Loucy (cell line): ENCODE results near the gene MX2.

Experiments
- H2AFZ ChIP-seq: fragments of 200-600 bp; sonication (generic); 2 replicates; pipeline ENCODE4 v1.6.0; 2016; ENCODE audit warnings: antibody characterized with exemption, mild to moderate bottlenecking, low read length, moderate library complexity
- H3F3A ChIP-seq: fragments of 200-600 bp; 2 replicates; pipeline ENCODE4 v1.6.0; 2016; ENCODE audit warnings: antibody characterized with exemption, low read depth, mild to moderate bottlenecking
- H3K27me3 ChIP-seq: fragments of 200-600 bp; sonication (generic); 2 replicates; pipeline ENCODE4 v1.6.1; 2014; ENCODE audit warnings: low read length, mild to moderate bottlenecking; ENCODE audit not compliant: insufficient read depth, poor library complexity, severe bottlenecking
- H3K36me3 ChIP-seq: fragments of 200-600 bp; sonication (generic); 2 replicates; pipeline ENCODE4 v1.6.1; 2016; ENCODE audit warnings: low read length; ENCODE audit not compliant: insufficient read depth
- H3K4me1 ChIP-seq: fragments of 200-600 bp; sonication (generic); 2 replicates; pipeline ENCODE4 v1.5.1; 2014; ENCODE audit warnings: low read length, mild to moderate bottlenecking; ENCODE audit not compliant: insufficient read depth, poor library complexity, severe bottlenecking
- H3K4me2 ChIP-seq: fragments of 200-600 bp; sonication (generic); 2 replicates; pipeline ENCODE4 v1.6.0; 2014; ENCODE audit warnings: antibody characterized with exemption, low read length, low read depth, mild to moderate bottlenecking; ENCODE audit not compliant: poor library complexity, severe bottlenecking
- H3K4me3 ChIP-seq: fragments of 200-600 bp; sonication (generic); 2 replicates; pipeline ENCODE4 v1.5.1; 2014; ENCODE audit warnings: low read length, mild to moderate bottlenecking, mixed read lengths; ENCODE audit not compliant: poor library complexity, severe bottlenecking
- H3K79me2 ChIP-seq: fragments of 200-600 bp; sonication (generic); 2 replicates; pipeline ENCODE4 v1.6.1; 2014; ENCODE audit warnings: low read length; ENCODE audit not compliant: insufficient read depth
- H3K9ac ChIP-seq: fragments of 200-600 bp; sonication (generic); 2 replicates; pipeline ENCODE4 v1.6.0; 2014; ENCODE audit warnings: mild to moderate bottlenecking, low read depth, low read length, moderate library complexity; ENCODE audit not compliant: poor library complexity, severe bottlenecking
- H3K9me2 ChIP-seq: fragments of 200-600 bp; sonication (generic); replicated peaks from 2 replicates; pipeline ENCODE4 v1.6.1; 2016; ENCODE audit warnings: low read depth, low read length, mixed read lengths
- H3K9me3 ChIP-seq: fragments of 200-600 bp; sonication (generic); 2 replicates; pipeline ENCODE4 v1.6.1; 2014; ENCODE audit warnings: mild to moderate bottlenecking, antibody characterized with exemption, low read length, low read depth; ENCODE audit not compliant: insufficient read depth
- H4K20me1 ChIP-seq: fragments of 200-600 bp; sonication (generic); 2 replicates; pipeline ENCODE4 v1.6.0; 2014; ENCODE audit warnings: antibody characterized with exemption, low read length, mild to moderate bottlenecking; ENCODE audit not compliant: insufficient read depth, poor library complexity, severe bottlenecking
- EZH2phosphoT487 ChIP-seq: fragments of 200-600 bp; IDR thresholded peaks from 2 replicates; pipeline ENCODE4 v1.6.1; 2018; ENCODE audit warnings: antibody characterized with exemption, mild to moderate bottlenecking, moderate library complexity, borderline replicate concordance
- TF ChIP-seq, protein P1 (sequence below): fragments of 200-600 bp; sonication (generic); conservative IDR thresholded peaks from 2 replicates; pipeline ENCODE4 v1.5.1; 2014; ENCODE audit warnings: mild to moderate bottlenecking, antibody characterized with exemption, low read length

Gene MX2

DNA sequence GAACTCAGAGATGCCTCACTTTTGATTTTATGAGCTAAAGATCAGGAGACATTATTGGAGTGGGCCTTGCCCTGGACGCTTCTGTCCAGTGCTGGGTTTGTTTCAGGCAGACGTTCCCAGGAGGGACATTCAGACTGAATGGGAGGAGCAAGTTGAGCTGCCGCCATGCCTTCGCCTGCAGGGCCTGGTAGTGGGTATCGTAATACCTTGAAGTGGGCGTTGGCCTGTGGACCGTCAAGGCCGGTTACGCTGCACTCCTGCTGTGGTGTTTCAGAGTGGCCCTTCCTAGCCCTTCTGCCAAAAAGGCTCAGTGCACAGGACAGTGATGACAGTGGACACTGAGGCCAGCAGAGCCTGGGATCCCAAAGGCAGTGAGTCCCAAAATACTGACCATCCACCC is 43.6 kb upstream of the MX2 start:
- Histone ChIP-seq H3K27me3 (no peaks in the 10 kb centered on the region), H4K20me1 (no peaks in the 10 kb centered on the region), H2AFZ (no peak overlapping the region), H3K36me3 (no peaks in the 10 kb centered on the region), H3K4me1 (no peaks in the 10 kb centered on the region), H3F3A (no peaks in the 10 kb centered on the region), H3K9me3 (no peaks in the 10 kb centered on the region), H3K4me2 (no peak overlapping the region), H3K9me2 (no peaks in the 10 kb centered on the region), H3K9ac (no peak overlapping the region), H3K79me2 (no peaks in the 10 kb centered on the region), H3K4me3 (no peak overlapping the region)
- TF ChIP-seq, protein P1, sequence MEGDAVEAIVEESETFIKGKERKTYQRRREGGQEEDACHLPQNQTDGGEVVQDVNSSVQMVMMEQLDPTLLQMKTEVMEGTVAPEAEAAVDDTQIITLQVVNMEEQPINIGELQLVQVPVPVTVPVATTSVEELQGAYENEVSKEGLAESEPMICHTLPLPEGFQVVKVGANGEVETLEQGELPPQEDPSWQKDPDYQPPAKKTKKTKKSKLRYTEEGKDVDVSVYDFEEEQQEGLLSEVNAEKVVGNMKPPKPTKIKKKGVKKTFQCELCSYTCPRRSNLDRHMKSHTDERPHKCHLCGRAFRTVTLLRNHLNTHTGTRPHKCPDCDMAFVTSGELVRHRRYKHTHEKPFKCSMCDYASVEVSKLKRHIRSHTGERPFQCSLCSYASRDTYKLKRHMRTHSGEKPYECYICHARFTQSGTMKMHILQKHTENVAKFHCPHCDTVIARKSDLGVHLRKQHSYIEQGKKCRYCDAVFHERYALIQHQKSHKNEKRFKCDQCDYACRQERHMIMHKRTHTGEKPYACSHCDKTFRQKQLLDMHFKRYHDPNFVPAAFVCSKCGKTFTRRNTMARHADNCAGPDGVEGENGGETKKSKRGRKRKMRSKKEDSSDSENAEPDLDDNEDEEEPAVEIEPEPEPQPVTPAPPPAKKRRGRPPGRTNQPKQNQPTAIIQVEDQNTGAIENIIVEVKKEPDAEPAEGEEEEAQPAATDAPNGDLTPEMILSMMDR: no peak
- TF ChIP-seq EZH2phosphoT487: no peak

GRCh38 chr21:41319273-41319672 is 42.6 kb upstream of the MX2 start:
- no peak overlapping the region for H3K4me3 ChIP-seq
- H3K36me3 ChIP-seq: no peaks in the 10 kb centered on the region
- H3K9me3 ChIP-seq: no peaks in the 10 kb centered on the region
- H3K27me3 ChIP-seq: no peaks in the 10 kb centered on the region
- H3F3A ChIP-seq: no peaks in the 10 kb centered on the region
- no peaks in the 10 kb centered on the region for H3K4me1 ChIP-seq
- H4K20me1 ChIP-seq: no peaks in the 10 kb centered on the region
- no peaks in the 10 kb centered on the region for H3K79me2 ChIP-seq
- TF ChIP-seq, protein P1: no peak
- TF ChIP-seq EZH2phosphoT487: no peak
- no peak overlapping the region for H2AFZ ChIP-seq
- H3K9ac ChIP-seq: no peak overlapping the region
- no peak overlapping the region for H3K4me2 ChIP-seq
- no peaks in the 10 kb centered on the region for H3K9me2 ChIP-seq

DNA sequence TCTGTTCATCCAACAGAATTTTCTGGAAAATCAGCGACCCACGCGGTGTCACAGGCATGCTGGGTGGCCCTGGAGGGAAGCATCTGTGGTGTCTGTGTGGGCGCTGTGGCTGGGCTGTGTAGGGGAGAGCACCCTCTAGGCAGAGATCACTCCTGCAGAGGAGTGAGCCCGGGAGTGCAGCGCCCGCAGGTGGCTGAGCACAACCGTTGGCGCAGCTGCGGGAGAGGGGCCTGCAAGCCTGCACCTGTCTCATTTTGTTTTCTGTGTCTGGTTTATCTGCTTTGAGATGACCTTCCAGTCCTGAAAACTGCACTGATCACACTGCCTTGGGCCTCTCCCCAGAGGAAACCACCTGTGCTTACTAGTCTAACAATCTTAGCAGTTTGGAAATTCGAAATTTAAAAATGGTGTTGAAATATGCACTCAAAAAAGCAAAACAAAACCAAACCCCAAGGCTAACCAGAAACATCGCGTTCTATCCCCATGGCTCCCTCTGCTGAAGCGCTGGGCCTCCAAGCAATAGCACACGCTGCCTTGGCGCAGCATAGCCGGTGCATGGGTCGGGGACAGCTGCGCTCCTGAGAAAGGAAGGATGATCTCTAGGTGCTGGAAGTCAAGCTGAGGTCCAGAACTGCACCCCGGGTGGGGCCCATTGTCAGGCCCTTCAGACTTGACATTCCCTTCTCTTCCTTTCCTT is 40.5 kb upstream of the MX2 start:
- Histone ChIP-seq H3K79me2 (no peaks in the 10 kb centered on the region), H3K9ac (no peak overlapping the region), H3F3A (no peaks in the 10 kb centered on the region), H3K27me3 (no peaks in the 10 kb centered on the region), H4K20me1 (no peaks in the 10 kb centered on the region), H2AFZ (no peak overlapping the region), H3K4me3 (no peak overlapping the region), H3K4me1 (no peaks in the 10 kb centered on the region), H3K36me3 (no peaks in the 10 kb centered on the region), H3K9me3 (no peaks in the 10 kb centered on the region), H3K9me2 (no peaks in the 10 kb centered on the region), H3K4me2 (no peak overlapping the region)
- no peak for TF ChIP-seq EZH2phosphoT487
- TF ChIP-seq, protein P1: no peak
